ENCODE results near the gene SSBP1.

The SSBP1 gene

DNA sequence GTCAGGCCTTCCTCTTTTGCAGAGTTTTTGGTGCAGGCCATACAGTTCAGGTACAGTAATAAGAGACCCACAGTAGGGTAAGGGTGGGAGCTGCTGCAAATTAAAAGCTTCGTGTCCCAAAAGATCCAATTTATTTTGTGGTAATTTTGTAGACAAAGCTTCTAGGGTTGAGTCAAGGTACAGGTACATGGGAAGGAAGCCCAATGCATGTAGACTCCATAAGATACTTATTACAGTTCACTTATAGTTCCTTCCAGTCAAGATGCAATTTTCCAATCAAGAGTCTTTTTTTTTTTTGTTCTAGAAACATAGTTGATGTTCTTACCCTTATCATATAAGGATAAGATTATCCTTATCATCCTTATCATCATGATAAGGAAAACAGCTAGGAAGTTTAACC, 38.2 kb downstream of the SSBP1 start, which contains the start of gene TAS2R4:
Gene TAS2R4 (plus strand): TSS at position 301 of the 400 bp plus-strand sequence. CDS start 1,815 bp downstream, outside the sequence.
- Histone ChIP-seq H3K27me3 (ENCODE audit: insufficient read depth, low read length) (no peaks in the 10 kb centered on the region), H3K36me3 (ENCODE audit: insufficient read depth, low read length) (peaks cover 45% of the 10 kb centered on the region), H3K9ac (ENCODE audit: low read depth, low read length) (no peak within 1 kb of the TSS), H3K4me3 (ENCODE audit: low read length) (no peak within 1 kb of the TSS), H3K9me3 (ENCODE audit: insufficient read depth, low read depth, low read length) (peaks cover 11% of the 10 kb centered on the region), H3K4me1 (ENCODE audit: insufficient read depth, low read length) (no peaks in the 10 kb centered on the region), H3K27ac (ENCODE audit: low read depth, low read length) (no peak within 1 kb of the TSS)
- 93% methylated on average over 1 of the region's 1 CpG for WGBS

DNA sequence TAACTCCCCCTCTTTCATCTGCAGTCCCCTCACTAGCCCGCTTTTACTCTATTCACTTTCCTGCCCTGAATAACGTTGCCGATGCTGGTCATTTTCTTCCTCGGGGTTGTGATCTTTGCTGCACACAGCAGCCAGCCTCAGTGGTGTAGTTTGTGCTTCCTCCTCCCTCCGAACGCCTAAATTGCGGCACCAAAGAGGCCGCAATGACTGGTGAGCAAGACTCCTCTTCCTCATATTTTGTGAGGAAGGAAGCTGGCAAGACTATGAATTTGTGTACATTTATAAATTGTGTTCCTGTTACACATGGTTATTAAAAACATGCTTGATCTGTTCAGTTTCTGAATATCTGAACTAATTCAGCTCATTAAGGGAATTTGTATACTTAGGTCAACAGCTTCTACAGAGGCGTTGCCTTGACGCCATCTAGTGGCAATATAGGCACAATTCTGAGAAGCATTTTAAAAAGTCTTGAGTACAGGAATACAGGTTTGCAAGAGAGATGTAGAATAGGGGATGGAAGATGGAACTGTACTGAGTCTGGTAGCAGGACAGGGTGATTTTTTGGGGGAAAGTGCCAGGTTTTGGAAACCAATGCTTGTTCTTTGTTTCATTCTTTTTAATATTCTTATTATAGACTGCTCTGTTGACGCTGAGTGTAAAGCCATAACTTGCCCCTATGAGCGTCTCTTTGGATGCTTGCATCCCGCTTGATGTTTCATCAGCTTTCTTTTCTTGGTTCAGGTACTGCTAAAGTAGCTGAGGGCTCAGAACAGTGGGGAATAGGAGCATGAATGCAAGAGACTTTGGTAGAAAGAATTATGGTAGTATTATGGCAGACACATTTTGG, 47.8 kb downstream of the SSBP1 start:
- no peaks in the 10 kb centered on the region for H3K27me3 ChIP-seq (ENCODE audit: insufficient read depth, low read length)
- H3K9me3 ChIP-seq (ENCODE audit: insufficient read depth, low read depth, low read length), result no peaks in the 10 kb centered on the region
- no peak overlapping the region for H3K9ac ChIP-seq (ENCODE audit: low read depth, low read length)
- 84% methylated on average over 12 of the region's 13 CpGs for WGBS
- H3K27ac ChIP-seq (ENCODE audit: low read depth, low read length), result no peak overlapping the region
- no peak overlapping the region for H3K4me3 ChIP-seq (ENCODE audit: low read length)
- H3K36me3 ChIP-seq (ENCODE audit: insufficient read depth, low read length), result peaks cover 18% of the 10 kb centered on the region
- no peaks in the 10 kb centered on the region for H3K4me1 ChIP-seq (ENCODE audit: insufficient read depth, low read length)

DNA sequence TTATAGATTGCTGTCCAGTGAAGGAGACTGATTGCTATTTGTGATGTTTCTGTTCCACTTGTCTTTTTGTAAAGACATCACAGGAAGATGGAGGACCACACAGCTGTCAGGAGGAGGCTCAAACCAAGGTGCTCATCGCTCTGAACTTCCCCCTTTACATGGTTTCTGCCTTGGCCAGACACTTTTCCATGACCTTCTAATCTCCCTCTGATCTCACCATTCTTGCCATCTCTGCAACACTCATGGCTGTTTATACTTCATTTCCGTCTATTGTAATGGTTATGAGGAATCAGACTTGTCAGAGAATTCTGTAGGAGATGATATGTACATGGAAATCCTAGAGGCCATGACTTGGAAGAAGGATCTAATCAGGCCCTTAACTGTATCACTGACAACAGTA, 50.1 kb downstream of the SSBP1 start:
- no peaks in the 10 kb centered on the region for H3K9me3 ChIP-seq (ENCODE audit: insufficient read depth, low read depth, low read length)
- peaks cover 18% of the 10 kb centered on the region for H3K36me3 ChIP-seq (ENCODE audit: insufficient read depth, low read length)
- H3K9ac ChIP-seq (ENCODE audit: low read depth, low read length), result no peak overlapping the region
- 96% methylated on average over 2 of the region's 2 CpGs for WGBS
- H3K4me3 ChIP-seq (ENCODE audit: low read length), result no peak overlapping the region
- H3K4me1 ChIP-seq (ENCODE audit: insufficient read depth, low read length), result no peaks in the 10 kb centered on the region
- no peak overlapping the region for H3K27ac ChIP-seq (ENCODE audit: low read depth, low read length)
- no peaks in the 10 kb centered on the region for H3K27me3 ChIP-seq (ENCODE audit: insufficient read depth, low read length)

DNA sequence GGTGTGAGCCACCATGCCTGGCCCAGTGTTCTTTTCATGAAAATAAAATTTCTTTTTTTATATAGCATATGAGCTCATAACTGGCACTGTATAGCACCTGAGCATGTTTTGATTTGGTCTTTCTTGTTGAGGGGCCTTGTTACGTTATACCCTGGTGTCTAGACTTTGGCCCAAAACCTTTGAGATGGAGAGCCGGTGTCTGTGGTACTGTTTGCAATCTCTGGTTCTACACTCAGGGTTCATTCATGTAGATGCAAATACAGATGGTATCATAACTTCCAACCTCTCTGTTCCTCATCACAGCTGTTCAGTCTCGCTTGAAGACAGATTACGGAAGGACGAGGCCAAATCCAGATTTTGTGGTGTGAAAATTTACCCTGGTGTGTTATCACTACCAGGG, 51.8 kb downstream of the SSBP1 start, which contains the start of gene TAS2R5:
Gene TAS2R5 (plus strand): TSS at position 301 of the 400 bp plus-strand sequence. CDS start 145 bp downstream, outside the sequence.
- Histone ChIP-seq H3K9ac (ENCODE audit: low read depth, low read length) (no peak within 1 kb of the TSS), H3K27me3 (ENCODE audit: insufficient read depth, low read length) (no peaks in the 10 kb centered on the region), H3K9me3 (ENCODE audit: insufficient read depth, low read depth, low read length) (no peaks in the 10 kb centered on the region), H3K4me1 (ENCODE audit: insufficient read depth, low read length) (no peaks in the 10 kb centered on the region), H3K27ac (ENCODE audit: low read depth, low read length) (no peak within 1 kb of the TSS), H3K4me3 (ENCODE audit: low read length) (no peak within 1 kb of the TSS), H3K36me3 (ENCODE audit: insufficient read depth, low read length) (peaks cover 18% of the 10 kb centered on the region)
- WGBS, result 99% methylated on average over 5 of the region's 5 CpGs

DNA sequence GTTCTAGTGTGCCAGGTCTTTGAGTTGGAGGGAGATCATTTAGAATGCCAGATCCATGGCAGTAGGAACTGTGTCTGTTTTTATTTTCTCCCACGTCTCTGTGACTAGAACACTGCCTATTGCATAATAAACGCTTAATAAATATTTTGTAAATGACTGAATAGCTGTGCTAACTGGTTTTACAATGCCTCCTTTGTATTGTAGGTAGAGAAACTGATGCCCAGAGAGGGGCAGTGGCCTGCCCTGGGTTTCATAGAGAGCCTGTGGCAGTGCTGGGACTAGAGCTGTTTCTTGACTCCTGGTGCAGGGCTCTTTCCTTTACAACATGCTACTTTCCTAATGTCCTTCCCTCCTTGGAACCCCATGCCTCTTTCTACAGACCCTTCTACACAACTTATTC, 54.4 kb downstream of the SSBP1 start:
- no peaks in the 10 kb centered on the region for H3K4me1 ChIP-seq (ENCODE audit: insufficient read depth, low read length)
- peaks cover 17% of the 10 kb centered on the region for H3K36me3 ChIP-seq (ENCODE audit: insufficient read depth, low read length)
- no peaks in the 10 kb centered on the region for H3K27me3 ChIP-seq (ENCODE audit: insufficient read depth, low read length)
- H3K9me3 ChIP-seq (ENCODE audit: insufficient read depth, low read depth, low read length), result no peaks in the 10 kb centered on the region
- H3K4me3 ChIP-seq (ENCODE audit: low read length), result no peak overlapping the region
- 93% methylated on average over 2 of the region's 2 CpGs for WGBS
- H3K27ac ChIP-seq (ENCODE audit: low read depth, low read length), result no peak overlapping the region
- no peak overlapping the region for H3K9ac ChIP-seq (ENCODE audit: low read depth, low read length)

Measured in HUES64 (cell line).